Hepatocyte (in vitro differentiated cells): ENCODE data around the gene TF. TPM values are rescaled to one million over a fixed set of nuclear protein-coding genes. Genes with fewer than 3 reads are reported as not detected.

Experiments
- DNase-seq: peaks from one replicate; pipeline ENCODE4 v3.0.0-alpha.2; 2016; ENCODE audit warnings: low spot score
- H2AFZ ChIP-seq: fragments of 200-600 bp; sonication (generic); 2 replicates; pipeline ENCODE4 v1.6.0; 2016; ENCODE audit warnings: antibody characterized with exemption, mild to moderate bottlenecking
- H3K27ac ChIP-seq: fragments of 200-600 bp; sonication (generic); 2 replicates; pipeline ENCODE4 v1.5.1; 2016; ENCODE audit warnings: mild to moderate bottlenecking
- H3K27me3 ChIP-seq: fragments of 200-600 bp; sonication (generic); 2 replicates; pipeline ENCODE4 v1.6.1; 2016
- H3K36me3 ChIP-seq: fragments of 200-600 bp; sonication (generic); replicated peaks from 2 replicates; pipeline ENCODE4 v1.5.1; 2016; ENCODE audit warnings: low read depth; ENCODE audit not compliant: insufficient read depth
- H3K4me1 ChIP-seq: fragments of 200-600 bp; sonication (generic); 2 replicates; pipeline ENCODE4 v1.5.1; 2016; ENCODE audit warnings: mild to moderate bottlenecking, moderate library complexity; ENCODE audit not compliant: insufficient read depth
- H3K4me2 ChIP-seq: fragments of 200-600 bp; sonication (generic); 2 replicates; pipeline ENCODE4 v1.6.0; 2016
- H3K4me3 ChIP-seq: fragments of 200-600 bp; sonication (generic); 2 replicates; pipeline ENCODE4 v1.5.1; 2016; ENCODE audit warnings: mild to moderate bottlenecking
- H3K79me2 ChIP-seq: fragments of 200-600 bp; sonication (generic); 2 replicates; pipeline ENCODE4 v1.6.0; 2017; ENCODE audit warnings: mild to moderate bottlenecking
- H3K9me2 ChIP-seq: fragments of 200-600 bp; sonication (generic); replicated peaks from 2 replicates; pipeline ENCODE4 v1.6.0; 2017; ENCODE audit warnings: mild to moderate bottlenecking; ENCODE audit not compliant: insufficient read depth
- H3K9me3 ChIP-seq: fragments of 200-600 bp; sonication (generic); 2 replicates; pipeline ENCODE4 v1.5.1; 2016; ENCODE audit warnings: low read depth, mild to moderate bottlenecking
- H4K20me1 ChIP-seq: fragments of 200-600 bp; sonication (generic); 2 replicates; pipeline ENCODE4 v1.6.0; 2016; ENCODE audit warnings: mild to moderate bottlenecking; ENCODE audit not compliant: insufficient read depth, poor library complexity, severe bottlenecking
- EZH2 ChIP-seq: fragments of 200-600 bp; sonication (generic); IDR thresholded peaks from 2 replicates; pipeline ENCODE4 v1.6.1; 2016; ENCODE audit warnings: antibody characterized with exemption, mild to moderate bottlenecking, borderline replicate concordance
- EZH2phosphoT487 ChIP-seq: fragments of 200-600 bp; sonication (generic); IDR thresholded peaks from one replicate; pipeline ENCODE4 v1.6.1; 2018; ENCODE audit warnings: antibody characterized with exemption, mild to moderate bottlenecking, low read depth, moderate library complexity; ENCODE audit not compliant: unreplicated experiment, severe bottlenecking
- WGBS: methylation state at CpG from one replicate; pipeline ENCODE4 v1.1.6; 2016; ENCODE audit warnings: low lambda C conversion rate; ENCODE audit errors: missing lambda C conversion rate; 5-methylcytosine and 5-hydroxymethylcytosine counted together
- polyA plus RNA-seq: library from polyadenylated mRNA; unstranded; fragments of >200 nt; fragmentation: Nextera tagmentation; extraction: Ambion mirVana; gene quantifications from 2 replicates; pipeline ENCODE4 v1.2.1, GENCODE V29; 2016
- total RNA-seq: library from RNA; depleted of rRNA; stranded (reverse); fragments of >200 nt; gene quantifications from 2 replicates; pipeline ENCODE4 v1.2.3, GENCODE V29; 2014
- TF ChIP-seq, protein P1 (sequence below): fragments of 200-600 bp; sonication (generic); IDR thresholded peaks from 2 replicates; pipeline ENCODE4 v1.5.1; 2016; ENCODE audit warnings: antibody characterized with exemption, mild to moderate bottlenecking; ENCODE audit not compliant: poor library complexity

Gene TF
- total and polyA plus RNA-seq, 2 experiments from 2014 or later: 577 to 642 TPM

DNA sequence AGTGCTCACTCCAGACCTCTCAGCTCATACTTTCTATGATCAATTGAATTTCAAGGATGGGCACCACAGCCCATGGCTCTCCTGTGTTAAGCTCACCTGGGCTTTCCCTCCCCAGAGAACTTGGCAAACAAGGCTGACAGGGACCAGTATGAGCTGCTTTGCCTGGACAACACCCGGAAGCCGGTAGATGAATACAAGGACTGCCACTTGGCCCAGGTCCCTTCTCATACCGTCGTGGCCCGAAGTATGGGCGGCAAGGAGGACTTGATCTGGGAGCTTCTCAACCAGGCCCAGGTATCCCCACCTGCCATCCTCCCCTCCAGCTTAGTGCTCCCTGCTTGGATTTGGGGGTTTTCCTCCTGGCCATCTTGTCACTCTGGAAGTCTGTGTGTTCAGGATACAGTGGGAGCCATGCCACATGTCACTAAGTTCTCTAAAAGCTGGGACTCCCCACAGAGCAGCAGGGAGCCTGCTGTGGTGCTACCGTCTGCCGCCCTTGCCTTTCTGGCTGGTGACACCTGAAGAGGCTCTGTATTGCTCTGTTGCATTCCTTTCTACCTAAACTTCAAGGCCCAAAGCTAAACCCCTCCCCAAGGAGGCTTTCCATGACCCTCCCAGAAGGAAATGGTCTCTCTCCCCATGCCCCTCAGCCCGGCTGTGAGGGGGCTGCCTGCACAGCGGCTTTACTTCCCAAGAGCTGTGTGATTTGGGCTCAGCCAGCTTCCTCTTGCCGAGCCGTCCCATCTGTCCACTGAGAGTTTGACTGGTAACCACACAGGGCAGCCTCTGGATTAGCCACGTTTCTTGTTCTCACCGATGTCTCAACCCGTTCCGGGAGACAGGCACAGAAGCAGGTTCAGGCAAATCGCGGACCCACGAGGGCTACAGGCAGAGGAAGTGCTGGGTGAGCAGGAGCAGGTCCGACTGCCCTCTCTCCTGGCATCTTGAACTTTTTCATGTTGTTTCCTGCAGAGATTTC is 10.8 kb downstream of the TF start:
- no peaks in the 10 kb centered on the region for H3K9me3 ChIP-seq
- H3K36me3 ChIP-seq: no peaks in the 10 kb centered on the region
- no peaks in the 10 kb centered on the region for H3K79me2 ChIP-seq
- H2AFZ ChIP-seq: no peak overlapping the region
- H3K4me2 ChIP-seq: no peak overlapping the region
- H3K4me3 ChIP-seq: no peak overlapping the region
- TF ChIP-seq, protein P1, sequence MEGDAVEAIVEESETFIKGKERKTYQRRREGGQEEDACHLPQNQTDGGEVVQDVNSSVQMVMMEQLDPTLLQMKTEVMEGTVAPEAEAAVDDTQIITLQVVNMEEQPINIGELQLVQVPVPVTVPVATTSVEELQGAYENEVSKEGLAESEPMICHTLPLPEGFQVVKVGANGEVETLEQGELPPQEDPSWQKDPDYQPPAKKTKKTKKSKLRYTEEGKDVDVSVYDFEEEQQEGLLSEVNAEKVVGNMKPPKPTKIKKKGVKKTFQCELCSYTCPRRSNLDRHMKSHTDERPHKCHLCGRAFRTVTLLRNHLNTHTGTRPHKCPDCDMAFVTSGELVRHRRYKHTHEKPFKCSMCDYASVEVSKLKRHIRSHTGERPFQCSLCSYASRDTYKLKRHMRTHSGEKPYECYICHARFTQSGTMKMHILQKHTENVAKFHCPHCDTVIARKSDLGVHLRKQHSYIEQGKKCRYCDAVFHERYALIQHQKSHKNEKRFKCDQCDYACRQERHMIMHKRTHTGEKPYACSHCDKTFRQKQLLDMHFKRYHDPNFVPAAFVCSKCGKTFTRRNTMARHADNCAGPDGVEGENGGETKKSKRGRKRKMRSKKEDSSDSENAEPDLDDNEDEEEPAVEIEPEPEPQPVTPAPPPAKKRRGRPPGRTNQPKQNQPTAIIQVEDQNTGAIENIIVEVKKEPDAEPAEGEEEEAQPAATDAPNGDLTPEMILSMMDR: no peak
- TF ChIP-seq EZH2phosphoT487: no peak
- no peak for TF ChIP-seq EZH2
- no peak for DNase-seq
- peaks cover 4% of the 10 kb centered on the region for H3K27me3 ChIP-seq
- H4K20me1 ChIP-seq: no peaks in the 10 kb centered on the region
- no peaks in the 10 kb centered on the region for H3K9me2 ChIP-seq
- H3K27ac ChIP-seq: no peak overlapping the region
- H3K4me1 ChIP-seq: no peaks in the 10 kb centered on the region
- WGBS: 93% methylated on average over 20 of the region's 20 CpGs

DNA sequence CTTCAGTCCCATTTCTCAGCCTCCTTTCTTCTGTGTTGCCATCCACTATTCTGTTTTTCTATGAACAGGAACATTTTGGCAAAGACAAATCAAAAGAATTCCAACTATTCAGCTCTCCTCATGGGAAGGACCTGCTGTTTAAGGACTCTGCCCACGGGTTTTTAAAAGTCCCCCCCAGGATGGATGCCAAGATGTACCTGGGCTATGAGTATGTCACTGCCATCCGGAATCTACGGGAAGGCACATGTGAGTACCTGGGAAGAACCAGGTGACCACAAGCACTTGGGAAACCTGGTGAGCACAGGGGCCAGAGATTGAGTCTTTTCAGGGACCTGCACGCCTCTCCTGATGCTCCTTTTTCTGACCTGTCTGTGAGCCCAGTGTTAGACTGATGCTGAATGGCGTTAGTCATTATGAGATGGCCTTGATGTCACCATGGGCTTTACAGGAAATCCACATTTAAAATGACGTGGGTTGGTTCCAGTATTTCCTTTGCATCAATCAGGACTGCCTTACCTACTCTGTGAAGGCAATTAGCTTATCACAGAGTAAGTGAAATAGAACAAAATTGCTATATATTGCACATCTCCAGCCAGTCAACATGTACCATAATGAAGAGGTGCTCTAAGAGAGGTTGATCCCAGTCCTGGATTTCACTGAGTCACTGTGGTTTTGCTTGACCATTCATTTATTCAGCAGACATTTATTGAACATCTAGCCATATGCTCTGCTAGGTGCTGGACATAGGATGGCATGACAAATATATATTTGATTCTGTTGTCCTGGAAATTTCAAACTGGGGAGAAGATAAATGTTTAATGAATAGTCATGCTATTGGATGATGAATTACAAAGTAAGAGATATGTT is 11.7 kb downstream of the TF start:
- no peaks in the 10 kb centered on the region for H3K9me3 ChIP-seq

DNA sequence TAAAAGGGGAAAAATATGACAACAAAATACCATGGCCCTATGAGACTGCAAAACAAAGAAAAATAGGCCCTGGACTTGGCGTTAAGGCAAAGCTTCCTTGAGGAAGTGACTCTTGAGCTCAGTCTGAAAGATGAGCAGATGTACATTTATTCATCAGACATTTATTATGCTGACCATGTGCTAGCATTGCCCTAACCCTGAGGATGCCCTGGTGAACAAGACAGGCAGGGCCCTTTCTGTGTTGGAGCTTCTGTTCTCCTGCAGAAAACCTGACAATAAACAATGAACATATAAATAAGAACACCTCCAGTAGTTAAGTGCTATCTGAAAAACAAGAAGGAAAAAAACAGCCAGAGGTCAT is 12.4 kb downstream of the TF start:
- H3K4me2 ChIP-seq: no peak overlapping the region
- no peaks in the 10 kb centered on the region for H3K9me2 ChIP-seq
- 79% methylated on average over 1 of the region's 1 CpG for WGBS
- H3K4me1 ChIP-seq: no peaks in the 10 kb centered on the region
- H3K79me2 ChIP-seq: no peaks in the 10 kb centered on the region
- no peak overlapping the region for H3K27ac ChIP-seq
- no peak overlapping the region for H2AFZ ChIP-seq
- no peak for TF ChIP-seq EZH2phosphoT487
- TF ChIP-seq EZH2: no peak
- TF ChIP-seq, protein P1: no peak
- peaks cover 4% of the 10 kb centered on the region for H3K27me3 ChIP-seq
- no peak overlapping the region for H3K4me3 ChIP-seq
- no peaks in the 10 kb centered on the region for H4K20me1 ChIP-seq
- no peaks in the 10 kb centered on the region for H3K36me3 ChIP-seq
- no peak for DNase-seq
- H3K9me3 ChIP-seq: no peaks in the 10 kb centered on the region

More for the DNA sequence above, 11.7 kb downstream of the TF start:
- no peaks in the 10 kb centered on the region for H3K79me2 ChIP-seq
- no peak overlapping the region for H3K27ac ChIP-seq
- H3K4me3 ChIP-seq: no peak overlapping the region
- no peak overlapping the region for H2AFZ ChIP-seq
- no peak for DNase-seq
- H3K27me3 ChIP-seq: peaks cover 4% of the 10 kb centered on the region
- no peaks in the 10 kb centered on the region for H3K9me2 ChIP-seq
- H3K4me2 ChIP-seq: no peak overlapping the region
- 81% methylated on average over 6 of the region's 6 CpGs for WGBS
- H3K36me3 ChIP-seq: no peaks in the 10 kb centered on the region
- no peaks in the 10 kb centered on the region for H3K4me1 ChIP-seq
- TF ChIP-seq EZH2: no peak
- TF ChIP-seq EZH2phosphoT487: no peak
- TF ChIP-seq, protein P1: no peak
- H4K20me1 ChIP-seq: no peaks in the 10 kb centered on the region
